Trophoblast cell (in vitro differentiated cells and primary cell): ENCODE data around the gene GSG1.
A peak's percentile ranks its signal among the peaks of the same experiment; 100 is the strongest.

Experiments
- DNase-seq, 2 donors: peaks; one replicate each; pipeline ENCODE4 v3.0.0-alpha.2; 2016
- H2AFZ ChIP-seq: 2 replicates; pipeline ENCODE4 v1.6.1; 2013; ENCODE audit warnings: low read length, moderate library complexity, mild to moderate bottlenecking; ENCODE audit not compliant: insufficient read depth, poor library complexity
- H2AK5ac ChIP-seq: 2 replicates; pipeline ENCODE4 v1.6.1; 2013; ENCODE audit warnings: mild to moderate bottlenecking, low read length
- H2BK120ac ChIP-seq: 2 replicates; pipeline ENCODE4 v1.6.1; 2013; ENCODE audit warnings: low read length, mild to moderate bottlenecking, moderate library complexity; ENCODE audit not compliant: insufficient read depth, poor library complexity
- H2BK12ac ChIP-seq: 2 replicates; pipeline ENCODE4 v1.6.1; 2013; ENCODE audit warnings: mild to moderate bottlenecking, low read length, moderate library complexity
- H2BK5ac ChIP-seq: 2 replicates; pipeline ENCODE4 v1.6.1; 2013; ENCODE audit warnings: low read length, low read depth, moderate library complexity, mild to moderate bottlenecking; ENCODE audit not compliant: poor library complexity
- H3K14ac ChIP-seq: 2 replicates; pipeline ENCODE4 v1.6.1; 2013; ENCODE audit warnings: mild to moderate bottlenecking, low read length
- H3K18ac ChIP-seq: 2 replicates; pipeline ENCODE4 v1.6.1; 2013; ENCODE audit warnings: mild to moderate bottlenecking, low read length
- H3K23ac ChIP-seq: 2 replicates; pipeline ENCODE4 v1.6.1; 2013; ENCODE audit warnings: low read length
- H3K27ac ChIP-seq: 2 replicates; pipeline ENCODE4 v1.5.1; 2013; ENCODE audit warnings: low read depth, mild to moderate bottlenecking, inconsistent platforms, low read length, moderate library complexity
- H3K27me3 ChIP-seq: 2 replicates; pipeline ENCODE4 v1.6.1; 2013; ENCODE audit warnings: inconsistent platforms, mild to moderate bottlenecking, low read length, moderate library complexity; ENCODE audit not compliant: insufficient read depth
- H3K36me3 ChIP-seq, 2 experiments: 1 replicate in 1 of 2; 2 replicates in 1 of 2; pipeline ENCODE4 v1.6.1; 2013; ENCODE audit warnings: low read length in 2 of 2, mild to moderate bottlenecking in 2 of 2, moderate library complexity in 1 of 2; ENCODE audit not compliant: insufficient read depth in 2 of 2, control insufficient read depth in 1 of 2
- H3K4ac ChIP-seq: 2 replicates; pipeline ENCODE4 v1.6.1; 2013; ENCODE audit warnings: low read depth, mild to moderate bottlenecking, low read length, moderate library complexity
- H3K4me1 ChIP-seq, 2 experiments: 1 replicate in 1 of 2; 2 replicates in 1 of 2; pipeline ENCODE4 v1.6.1; 2013; ENCODE audit warnings: low read length in 2 of 2, mild to moderate bottlenecking in 2 of 2, moderate library complexity in 1 of 2; ENCODE audit not compliant: insufficient read depth in 2 of 2, control insufficient read depth in 1 of 2
- H3K4me2 ChIP-seq: 2 replicates; pipeline ENCODE4 v1.6.1; 2013; ENCODE audit warnings: inconsistent platforms, mild to moderate bottlenecking, low read length, moderate library complexity
- H3K4me3 ChIP-seq: 2 replicates; pipeline ENCODE4 v1.5.1; 2013; ENCODE audit warnings: mild to moderate bottlenecking, low read depth, low read length, inconsistent platforms
- H3K79me1 ChIP-seq: one replicate; pipeline ENCODE4 v1.6.1; 2013; ENCODE audit warnings: low read length
- H3K79me2 ChIP-seq: 2 replicates; pipeline ENCODE4 v1.6.1; 2013; ENCODE audit warnings: low read length, mild to moderate bottlenecking; ENCODE audit not compliant: control insufficient read depth, insufficient read depth, poor library complexity
- H3K9ac ChIP-seq: 2 replicates; pipeline ENCODE4 v1.6.1; 2013; ENCODE audit warnings: mild to moderate bottlenecking, low read length
- H3K9me3 ChIP-seq: 2 replicates; pipeline ENCODE4 v1.6.1; 2013; ENCODE audit warnings: low read depth, mild to moderate bottlenecking, control low read depth, inconsistent platforms, low read length; ENCODE audit not compliant: insufficient read depth
- H4K12ac ChIP-seq: 2 replicates; pipeline ENCODE4 v1.6.1; 2013; ENCODE audit warnings: low read depth, mild to moderate bottlenecking, low read length, moderate library complexity
- H4K8ac ChIP-seq: 2 replicates; pipeline ENCODE4 v1.6.1; 2013; ENCODE audit warnings: low read depth, mild to moderate bottlenecking, low read length, moderate library complexity
- H4K91ac ChIP-seq: one replicate; pipeline ENCODE4 v1.6.1; 2013; ENCODE audit warnings: low read depth, mild to moderate bottlenecking, low read length, moderate library complexity
- WGBS: extraction: QIAGEN DNeasy Blood & Tissue Kit; methylation state at CpG from one replicate; pipeline ENCODE4 v1.1.7; 2013; ENCODE audit warnings: missing lambda C conversion rate; ENCODE audit not compliant: insufficient read length, insufficient coverage; ENCODE audit errors: extremely low coverage; 5-methylcytosine and 5-hydroxymethylcytosine counted together

The GSG1 gene

DNA sequence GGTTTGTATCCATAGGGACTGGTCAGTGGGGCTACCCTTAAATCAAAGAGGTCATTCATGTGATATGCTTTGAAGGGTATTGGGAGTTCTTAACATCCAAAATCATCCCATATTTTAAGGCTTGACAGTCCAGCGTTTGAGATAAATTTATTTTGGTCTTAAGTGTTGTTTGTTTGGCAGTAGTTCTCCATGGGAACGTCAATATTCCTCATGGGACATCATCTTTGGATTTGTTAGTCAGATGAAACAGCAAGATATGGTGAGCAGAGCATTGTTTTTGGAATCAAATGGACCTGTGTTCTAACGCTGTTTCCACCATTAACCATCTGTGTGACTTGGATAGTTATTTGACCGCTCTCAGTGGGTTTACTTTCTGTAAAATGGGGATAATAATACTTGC is 45.9 kb upstream of the GSG1 start:
- H2BK5ac ChIP-seq: no peak overlapping the region
- H3K4me1 ChIP-seq: peaks cover 6 to 16% of the 10 kb centered on the region in 2 experiments
- peaks cover 8% of the 10 kb centered on the region for H3K79me1 ChIP-seq
- H3K4ac ChIP-seq: no peak overlapping the region
- peak overlapping the region; percentile 86 for H4K91ac ChIP-seq
- no peaks in the 10 kb centered on the region for H3K36me3 ChIP-seq
- no peaks in the 10 kb centered on the region for H3K27me3 ChIP-seq
- no peak overlapping the region for H4K12ac ChIP-seq
- H3K9me3 ChIP-seq: no peaks in the 10 kb centered on the region
- no peak for DNase-seq
- H3K79me2 ChIP-seq: no peaks in the 10 kb centered on the region
- no peak overlapping the region for H2AFZ ChIP-seq
- no peak overlapping the region for H3K14ac ChIP-seq
- WGBS: no CpG with 5 or more reads among the region's 4 CpGs
- H3K4me3 ChIP-seq: no peak overlapping the region
- no peak overlapping the region for H2BK12ac ChIP-seq
- H3K23ac ChIP-seq: no peak overlapping the region
- H2AK5ac ChIP-seq: no peak overlapping the region
- H4K8ac ChIP-seq: no peak overlapping the region
- H3K27ac ChIP-seq: no peak overlapping the region
- H2BK120ac ChIP-seq: no peak overlapping the region
- H3K18ac ChIP-seq: no peak overlapping the region
- no peak overlapping the region for H3K4me2 ChIP-seq
- H3K9ac ChIP-seq: no peak overlapping the region

DNA sequence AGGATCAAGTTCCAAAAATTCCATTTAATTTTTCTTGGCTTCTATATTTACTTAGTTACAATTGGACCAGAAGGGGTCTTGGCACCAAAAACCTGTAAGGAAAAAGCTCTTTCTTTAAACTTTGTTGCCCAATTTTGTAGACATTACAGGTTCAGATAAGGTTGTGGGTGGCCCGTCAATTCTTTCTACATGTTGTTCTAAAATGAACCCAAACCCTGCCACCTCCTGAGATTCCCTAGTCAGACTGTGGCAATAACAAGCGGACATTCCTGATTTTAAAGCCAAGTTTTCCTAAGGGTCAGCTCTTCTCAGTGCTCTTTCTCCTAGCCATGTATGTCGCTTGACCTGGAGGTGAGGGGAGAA is 45.0 kb upstream of the GSG1 start:
- Histone ChIP-seq H3K27me3 (no peaks in the 10 kb centered on the region), H3K27ac (peak overlapping the region; percentile 35), H3K79me1 (peaks cover 8% of the 10 kb centered on the region), H3K4me3 (no peak overlapping the region), H2BK12ac (peak overlapping the region; percentile 94), H2AFZ (no peak overlapping the region), H3K4me2 (peak overlapping the region; percentile 51), H3K4me1 (peaks cover 6 to 18% of the 10 kb centered on the region in 2 experiments), H2AK5ac (no peak overlapping the region), H3K23ac (no peak overlapping the region), H3K9ac (no peak overlapping the region), H3K4ac (peak overlapping the region; percentile 43), H4K91ac (peak overlapping the region; percentile 86), H4K8ac (no peak overlapping the region), H3K9me3 (no peaks in the 10 kb centered on the region), H3K36me3 (no peaks in the 10 kb centered on the region), H3K18ac (peak overlapping the region; percentile 42), H3K14ac (peak overlapping the region; percentile 76), H2BK120ac (peak overlapping the region; percentile 84), H3K79me2 (no peaks in the 10 kb centered on the region), H4K12ac (no peak overlapping the region), H2BK5ac (peak overlapping the region; percentile 74)
- no CpG with 5 or more reads among the region's 3 CpGs for WGBS
- DNase-seq: no peak

DNA sequence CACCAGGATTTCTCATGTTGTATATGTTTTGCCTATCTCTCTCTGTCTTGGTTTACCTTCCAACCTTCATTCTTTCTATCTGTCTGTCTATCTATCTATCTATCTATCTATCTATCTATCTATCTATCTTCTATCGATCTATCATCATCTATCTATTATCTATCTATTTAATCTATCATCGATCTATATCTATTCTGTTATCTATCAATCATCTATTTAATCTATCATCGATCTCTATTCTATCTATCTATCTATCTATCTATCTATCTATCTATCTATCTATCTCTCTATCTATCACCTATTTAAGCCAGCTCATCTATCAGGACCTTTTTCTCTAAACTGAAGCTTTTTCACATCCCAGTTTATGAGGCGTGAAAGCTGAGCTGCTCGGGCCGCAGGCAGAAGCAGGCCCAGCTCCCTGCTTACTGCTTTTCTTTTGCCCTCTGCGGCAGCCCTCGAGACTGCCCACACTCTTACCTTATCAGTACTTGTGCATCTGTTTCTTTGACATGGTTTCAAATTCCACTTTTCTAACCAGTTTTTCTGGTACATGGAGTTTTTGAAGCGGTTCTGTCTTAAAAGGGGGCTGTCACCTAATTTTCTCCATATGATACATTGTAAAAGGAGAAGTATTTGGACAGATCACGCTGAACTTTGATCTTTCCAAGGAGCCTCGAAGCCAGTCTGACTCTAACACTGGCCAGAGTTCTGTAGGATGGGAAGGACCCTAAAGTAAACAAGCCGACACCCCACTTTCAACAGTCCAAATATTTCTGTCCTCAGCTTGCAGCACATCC is 44.4 kb upstream of the GSG1 start:
- H3K36me3 ChIP-seq: no peaks in the 10 kb centered on the region
- H2AK5ac ChIP-seq: no peak overlapping the region
- DNase-seq: peak; percentile 80 to 93
- H2BK12ac ChIP-seq: no peak overlapping the region
- H2BK5ac ChIP-seq: no peak overlapping the region
- H3K14ac ChIP-seq: no peak overlapping the region
- H3K27me3 ChIP-seq: no peaks in the 10 kb centered on the region
- H3K4ac ChIP-seq: no peak overlapping the region
- peaks cover 8% of the 10 kb centered on the region for H3K79me1 ChIP-seq
- no peaks in the 10 kb centered on the region for H3K79me2 ChIP-seq
- no peak overlapping the region for H3K23ac ChIP-seq
- H3K27ac ChIP-seq: peak overlapping the region; percentile 55
- no peak overlapping the region for H4K12ac ChIP-seq
- no peak overlapping the region for H3K4me3 ChIP-seq
- H3K4me2 ChIP-seq: peak overlapping the region; percentile 51
- no peaks in the 10 kb centered on the region for H3K9me3 ChIP-seq
- H4K8ac ChIP-seq: no peak overlapping the region
- no peak overlapping the region for H3K18ac ChIP-seq
- no peak overlapping the region for H4K91ac ChIP-seq
- H3K9ac ChIP-seq: no peak overlapping the region
- H3K4me1 ChIP-seq: peaks cover 6 to 18% of the 10 kb centered on the region in 2 experiments
- 100% methylated on average over 3 of the region's 12 CpGs for WGBS
- H2AFZ ChIP-seq: no peak overlapping the region
- H2BK120ac ChIP-seq: peak overlapping the region; percentile 84

DNA sequence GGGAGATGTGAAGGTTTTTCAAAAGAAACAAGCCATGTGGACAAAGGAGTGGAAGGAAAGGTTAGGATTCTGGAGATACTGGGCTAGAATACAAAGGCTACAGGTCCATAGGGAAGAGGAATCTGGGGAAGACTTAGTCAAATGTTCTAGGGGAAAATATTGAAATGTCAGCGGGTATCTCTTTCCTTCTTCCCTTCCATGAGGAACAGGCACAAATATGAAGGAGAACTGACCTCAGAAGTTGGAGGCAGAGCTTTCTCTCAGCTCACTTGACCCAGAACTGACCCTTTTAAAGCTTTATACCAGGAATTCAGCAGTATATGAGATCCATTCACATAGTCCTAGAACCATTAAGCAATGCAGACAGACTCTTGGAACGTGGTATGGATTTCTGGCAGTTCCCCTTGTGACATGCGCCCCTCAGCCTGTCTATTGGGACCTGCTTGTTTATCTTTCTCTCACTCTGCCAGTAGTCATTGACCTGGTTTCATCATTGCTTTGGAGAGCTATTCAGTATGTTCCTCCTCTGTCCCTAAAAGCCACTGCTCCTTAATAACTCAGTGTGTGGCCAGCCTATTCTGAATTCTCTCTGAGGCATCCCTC is 43.0 kb upstream of the GSG1 start:
- Histone ChIP-seq H3K27me3 (no peaks in the 10 kb centered on the region), H3K4me1 (peaks cover 6 to 18% of the 10 kb centered on the region in 2 experiments), H4K8ac (no peak overlapping the region), H2AK5ac (no peak overlapping the region), H3K36me3 (no peaks in the 10 kb centered on the region), H3K4me3 (no peak overlapping the region), H3K4ac (peak overlapping the region; percentile 54), H3K9me3 (no peaks in the 10 kb centered on the region), H2BK5ac (peak overlapping the region; percentile 55), H3K18ac (no peak overlapping the region), H4K12ac (no peak overlapping the region), H2AFZ (no peak overlapping the region), H3K4me2 (no peak overlapping the region), H3K79me2 (no peaks in the 10 kb centered on the region), H3K9ac (no peak overlapping the region), H2BK120ac (peak overlapping the region; percentile 77), H3K23ac (no peak overlapping the region), H3K27ac (no peak overlapping the region), H3K79me1 (peaks cover 8% of the 10 kb centered on the region), H4K91ac (peak overlapping the region; percentile 67), H3K14ac (peak overlapping the region; percentile 29), H2BK12ac (peak overlapping the region; percentile 93)
- no CpG with 5 or more reads among the region's 3 CpGs for WGBS
- DNase-seq: no peak
